NCI-H128 (cell line): Measurements from ENCODE around the gene SIT1.
A peak's percentile ranks its signal among the peaks of the same experiment; 100 is the strongest.
"Not testable (repeated sequence)": the region's sequence is repeated elsewhere in the genome, so short reads cannot be mapped to it uniquely, and the experiment has no call there.

Experiments
- DNase-seq: peaks from one replicate; lab custom pipeline; 2025; ENCODE audit not compliant: unreplicated experiment; lab: John Stamatoyannopoulos, UW

SIT1 gene

DNA sequence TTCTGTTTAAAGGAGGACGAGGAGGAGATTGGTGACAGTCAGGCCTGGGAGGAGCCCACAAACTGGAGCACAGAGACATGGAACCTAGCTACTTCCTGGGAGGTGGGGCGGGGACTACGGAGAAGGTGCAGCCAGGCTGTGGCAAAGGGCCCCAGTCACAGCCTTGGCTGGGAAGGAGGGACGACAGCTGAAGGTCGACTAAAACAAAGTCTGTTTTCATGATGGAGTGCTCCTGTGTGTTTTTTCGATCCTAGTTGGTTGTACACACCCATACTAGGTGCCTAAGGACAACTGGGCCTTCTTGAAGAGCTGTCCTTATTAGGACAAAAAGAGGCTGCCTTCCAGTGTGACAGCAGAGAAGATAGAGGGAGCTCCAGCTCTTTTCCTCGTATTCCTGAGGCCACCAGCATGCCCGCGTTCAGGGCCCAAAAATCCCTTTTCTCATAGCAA, 10.3 kb upstream of the SIT1 start:
- no peak for DNase-seq

DNA sequence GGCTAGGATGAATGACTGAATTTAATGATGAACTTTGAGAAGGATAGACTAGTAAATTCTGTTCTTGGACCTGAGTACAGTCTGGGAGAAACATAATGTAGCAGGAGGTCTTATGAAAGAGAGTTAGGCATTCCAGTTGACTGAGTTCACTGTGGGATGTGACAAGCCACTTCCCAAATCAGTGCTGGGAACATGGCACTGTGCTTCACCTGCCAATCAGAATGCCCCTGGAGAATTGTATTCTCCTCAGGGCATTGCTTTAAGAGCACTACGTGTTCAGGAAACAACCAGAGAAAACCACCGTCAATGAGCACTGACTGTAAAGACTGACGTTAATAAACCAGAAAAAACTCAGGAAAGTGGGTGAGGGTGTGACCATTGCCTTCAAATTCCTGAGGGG, 8.6 kb upstream of the SIT1 start:
- no peak for DNase-seq

DNA sequence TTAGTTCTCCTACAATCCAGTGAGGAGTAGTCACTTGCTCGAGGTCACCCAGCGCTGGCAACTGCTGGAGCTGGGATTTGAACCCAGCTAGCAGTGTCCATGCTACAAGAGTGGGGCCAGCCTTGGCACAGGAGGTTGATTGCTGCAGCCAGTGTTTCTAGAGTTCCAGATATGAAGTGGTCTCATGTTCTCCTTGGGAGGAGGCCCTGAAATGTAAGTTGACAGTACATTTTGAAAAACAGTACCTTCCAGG, 8.2 kb upstream of the SIT1 start:
- no peak for DNase-seq

DNA sequence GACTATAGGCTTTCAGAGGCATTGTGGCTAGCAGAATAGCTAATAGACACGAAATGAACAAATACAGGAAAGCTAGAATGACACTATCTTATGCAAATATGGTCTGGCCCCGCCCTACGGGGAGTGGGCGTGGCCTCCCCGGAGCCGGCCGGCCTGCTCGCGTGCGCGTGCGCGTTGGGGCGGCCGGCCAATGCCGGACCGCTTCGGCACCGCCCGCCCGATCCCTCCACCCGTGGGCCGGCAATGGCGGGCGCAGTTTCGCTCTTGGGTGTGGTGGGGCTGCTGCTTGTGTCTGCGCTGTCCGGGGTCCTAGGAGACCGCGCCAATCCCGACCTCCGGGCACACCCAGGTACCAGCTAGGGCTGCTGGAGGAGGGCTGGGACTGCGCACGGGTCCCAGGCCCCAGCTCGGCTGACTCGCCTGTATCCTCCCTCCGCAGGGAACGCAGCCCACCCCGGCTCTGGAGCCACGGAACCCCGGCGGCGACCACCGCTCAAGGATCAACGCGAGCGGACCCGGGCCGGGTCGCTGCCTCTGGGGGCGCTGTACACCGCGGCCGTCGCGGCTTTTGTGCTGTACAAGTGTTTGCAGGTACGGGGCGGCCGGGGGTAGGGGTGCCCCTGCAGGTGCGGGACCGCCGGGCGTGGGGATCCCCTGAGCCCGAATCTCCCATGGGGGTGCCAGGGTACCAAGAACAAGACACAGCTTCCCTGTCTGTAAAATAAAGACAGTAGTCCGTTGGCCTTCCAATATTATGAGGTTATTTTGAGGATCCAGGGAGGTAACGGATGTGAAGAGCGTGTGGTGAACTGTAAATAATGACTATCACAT, 7.6 kb upstream of the SIT1 start, which contains the start of gene CCDC107:
CCDC107 (plus strand) TSS at position 156 of the 831 bp plus-strand sequence; CDS start at position 244, 88 bp downstream.
- peak; percentile 83 for DNase-seq

DNA sequence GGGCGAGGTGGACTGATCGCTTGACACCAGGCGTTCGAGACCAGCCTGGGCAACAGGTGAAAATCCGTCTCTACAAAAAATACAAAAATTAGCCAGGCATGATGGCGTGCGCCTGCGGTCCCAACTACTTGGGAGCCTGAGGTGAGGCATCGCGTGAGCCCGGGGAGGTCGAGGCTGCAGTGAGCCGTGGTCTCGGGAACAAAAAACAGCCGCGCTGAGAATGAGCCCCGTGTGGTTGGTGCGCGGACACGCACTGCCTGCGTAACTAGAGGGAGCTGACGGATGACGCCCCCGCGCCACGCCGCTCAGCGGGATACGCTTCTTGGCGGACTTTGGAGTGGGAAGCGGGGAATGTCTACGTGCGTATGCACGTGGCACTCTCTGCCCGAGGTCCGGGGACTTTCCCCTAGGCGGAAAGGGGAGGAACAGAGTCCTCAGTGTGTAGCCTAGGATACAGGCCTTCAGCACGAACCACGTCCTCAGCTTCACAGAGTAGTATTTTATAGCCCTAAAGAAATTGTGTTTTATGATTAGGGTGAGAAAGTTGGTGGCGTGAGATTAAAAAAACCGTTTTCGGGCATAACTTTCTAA, 6.9 kb upstream of the SIT1 start, which contains the start of gene RMRP:
RMRP (minus strand) TSS at position 474 of the 591 bp plus-strand sequence.
- DNase-seq, result peak; percentile 98

DNA sequence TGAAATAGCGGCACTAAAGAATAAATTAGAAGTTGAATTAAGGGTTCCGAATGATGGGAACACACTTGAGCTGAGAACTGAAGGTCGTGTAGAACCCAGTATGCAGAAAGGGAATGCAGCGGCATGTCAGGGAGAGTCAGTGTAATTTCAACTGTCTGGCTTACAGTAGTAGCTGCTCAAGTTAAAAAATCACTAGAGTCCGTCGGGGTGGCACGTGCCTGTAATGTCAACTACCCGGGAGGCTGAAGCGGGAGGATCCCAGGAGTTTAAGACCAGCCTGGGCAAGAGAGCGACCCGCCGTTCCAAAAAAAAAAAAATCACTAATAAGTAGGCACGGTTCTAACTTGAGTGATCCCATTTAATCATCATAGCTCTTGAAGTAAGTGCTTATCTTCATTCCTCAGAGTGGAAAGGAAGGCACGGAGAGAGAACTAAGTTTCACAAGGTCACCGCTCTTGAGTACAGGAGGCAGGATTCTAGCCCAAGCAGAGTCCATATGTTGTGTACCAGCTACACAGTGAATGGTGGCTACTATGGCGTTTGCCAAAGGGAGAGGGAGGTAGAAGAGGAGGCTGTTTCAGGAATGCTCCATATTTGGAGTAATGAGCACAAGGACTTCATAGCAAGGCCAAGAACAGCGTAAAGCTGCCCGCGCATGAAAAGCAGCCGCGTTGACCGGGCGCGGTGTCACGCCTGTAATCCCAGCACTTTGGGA, 6.3 kb upstream of the SIT1 start:
- DNase-seq, result no peak

DNA sequence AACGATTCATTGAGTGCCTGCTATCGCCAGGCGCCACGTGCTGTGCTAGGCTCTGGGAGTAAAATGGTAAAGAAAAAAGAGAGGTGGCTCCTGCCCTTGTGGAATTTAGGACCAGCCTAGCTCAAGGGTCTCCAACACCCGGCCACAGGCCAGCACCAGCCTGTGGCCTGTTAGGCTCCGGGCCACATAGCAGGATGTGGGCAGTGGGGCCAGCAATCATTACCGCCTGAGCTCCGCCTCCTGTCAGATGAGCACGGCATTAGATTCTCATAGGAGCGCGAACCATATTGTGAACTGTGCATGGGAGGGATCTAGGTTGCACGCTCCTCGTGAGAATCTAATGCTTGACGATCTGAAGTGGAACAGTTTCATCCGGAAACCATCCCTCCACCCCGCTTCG, 5.6 kb upstream of the SIT1 start:
- DNase-seq, result no peak

DNA sequence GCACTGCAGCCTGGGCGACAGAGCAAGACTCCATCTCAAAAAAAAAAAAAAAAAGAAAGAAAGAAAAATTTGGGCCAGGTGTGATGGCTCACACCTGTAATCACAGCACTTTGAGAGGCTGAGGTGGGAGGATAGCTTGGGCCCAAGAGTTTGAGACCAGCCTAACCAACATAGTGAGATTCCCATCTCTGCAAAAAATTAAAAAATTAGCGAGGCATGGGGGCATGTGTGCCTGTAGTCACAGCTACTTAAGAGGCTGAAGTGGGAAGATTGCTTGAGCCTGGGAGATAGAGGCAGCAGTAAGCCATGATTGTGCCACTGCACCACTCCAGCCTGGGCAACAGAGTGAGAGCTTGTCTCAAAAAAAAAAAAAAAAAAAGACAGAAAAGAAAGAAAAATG, 2.9 kb upstream of the SIT1 start:
- DNase-seq, result no peak

DNA sequence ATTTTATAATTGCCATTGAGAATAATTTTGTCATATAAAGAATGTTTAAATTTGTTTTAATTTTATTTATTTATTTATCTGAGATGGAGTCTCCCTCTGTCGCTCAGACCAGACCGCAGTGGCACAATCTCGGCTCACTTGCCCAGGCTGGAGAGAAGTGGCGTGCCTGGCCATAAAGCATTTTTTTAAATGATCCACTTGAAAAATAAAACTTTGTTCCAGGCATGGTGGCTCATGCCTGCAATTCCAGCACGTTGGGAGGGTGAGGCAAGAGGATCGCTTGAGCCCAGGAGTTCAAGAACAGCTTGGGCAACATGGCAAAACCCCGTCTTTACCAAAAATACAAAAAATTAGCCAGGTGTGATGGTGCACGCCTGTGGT, 2.1 kb upstream of the SIT1 start:
- no peak for DNase-seq

DNA sequence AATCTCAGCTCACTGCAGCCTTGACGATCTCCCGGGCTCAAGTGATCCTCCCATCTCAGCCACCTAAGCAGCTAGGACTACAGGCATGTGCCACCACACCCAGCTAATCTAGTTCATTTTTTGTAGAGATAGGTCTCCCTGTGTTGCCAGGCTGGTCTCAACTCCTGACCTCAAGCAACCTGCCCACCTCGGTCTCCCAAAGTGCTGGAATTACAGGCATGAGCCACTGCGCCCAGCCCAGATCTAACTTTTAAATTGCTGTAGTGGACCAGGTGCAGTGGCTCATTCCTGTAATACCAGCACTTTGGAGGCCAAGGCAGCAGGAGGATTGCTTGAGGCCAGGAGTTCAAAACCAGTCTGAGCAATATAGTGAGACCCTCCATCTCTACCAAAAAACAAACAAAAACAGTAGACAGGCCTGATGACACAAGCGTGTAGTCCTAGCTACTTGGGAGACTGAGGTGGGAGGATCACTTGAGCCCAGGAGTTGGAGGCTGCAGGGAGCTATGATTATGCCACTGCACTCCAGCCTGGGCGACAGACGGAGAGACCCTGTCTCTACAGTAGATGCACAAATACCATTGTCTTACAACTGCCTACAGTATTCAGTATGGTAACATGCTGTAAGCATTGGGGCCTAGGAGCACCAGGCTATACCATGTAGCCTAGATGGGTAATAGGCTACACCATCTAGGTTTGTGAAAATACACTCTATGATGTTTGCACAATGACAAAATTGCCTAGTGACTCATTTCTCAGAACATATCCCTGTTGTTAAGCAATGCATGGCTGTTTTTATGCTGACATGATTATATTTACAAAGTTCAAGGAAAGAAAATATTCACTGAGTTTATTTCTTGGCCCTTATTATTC, 1.5 kb upstream of the SIT1 start:
- no peak for DNase-seq

DNA sequence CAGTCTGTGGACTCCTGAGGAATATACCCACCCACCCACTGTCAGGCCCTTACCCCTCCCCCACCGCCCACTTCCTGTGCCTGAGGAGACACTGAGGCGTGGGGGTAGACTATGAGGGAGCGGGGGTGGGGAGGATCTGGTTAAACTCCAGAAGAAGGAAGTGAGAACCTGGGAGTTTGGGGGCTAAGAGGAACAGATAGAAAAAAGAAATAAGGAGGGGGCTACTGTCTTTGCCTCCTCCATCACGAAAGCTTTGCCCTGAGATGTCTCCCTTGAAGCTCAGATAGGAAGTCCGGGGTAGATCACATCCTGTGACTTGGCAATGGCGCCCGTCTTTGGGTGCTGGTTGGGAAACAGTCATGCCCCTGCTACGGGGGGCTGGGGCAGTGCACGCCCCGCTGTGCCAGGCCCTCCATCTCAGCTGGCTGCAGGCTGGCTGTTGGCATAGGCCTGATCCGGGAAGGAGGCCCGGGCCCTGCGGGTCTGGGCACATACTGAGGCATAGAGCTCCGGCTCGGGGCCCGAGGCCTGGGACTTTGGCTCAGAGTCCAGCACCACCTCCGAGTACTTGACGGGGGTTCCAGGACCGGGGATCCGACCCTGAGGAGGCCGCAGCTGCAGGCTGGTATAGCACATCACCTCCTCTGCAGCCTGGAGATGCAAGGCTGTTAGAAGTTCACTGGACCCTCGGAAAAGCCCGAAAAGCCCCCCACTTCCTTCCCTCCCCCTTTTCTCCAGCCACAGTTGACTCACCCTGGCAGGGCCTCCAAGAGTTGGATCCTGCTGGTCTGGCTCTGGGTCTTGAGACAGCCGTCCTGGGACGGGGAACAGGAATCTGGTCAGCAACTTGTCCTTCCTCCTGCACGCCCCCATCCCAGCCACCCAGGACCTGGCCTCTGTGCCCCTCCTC, 1.0 kb downstream of the SIT1 start:
- no peak for DNase-seq

DNA sequence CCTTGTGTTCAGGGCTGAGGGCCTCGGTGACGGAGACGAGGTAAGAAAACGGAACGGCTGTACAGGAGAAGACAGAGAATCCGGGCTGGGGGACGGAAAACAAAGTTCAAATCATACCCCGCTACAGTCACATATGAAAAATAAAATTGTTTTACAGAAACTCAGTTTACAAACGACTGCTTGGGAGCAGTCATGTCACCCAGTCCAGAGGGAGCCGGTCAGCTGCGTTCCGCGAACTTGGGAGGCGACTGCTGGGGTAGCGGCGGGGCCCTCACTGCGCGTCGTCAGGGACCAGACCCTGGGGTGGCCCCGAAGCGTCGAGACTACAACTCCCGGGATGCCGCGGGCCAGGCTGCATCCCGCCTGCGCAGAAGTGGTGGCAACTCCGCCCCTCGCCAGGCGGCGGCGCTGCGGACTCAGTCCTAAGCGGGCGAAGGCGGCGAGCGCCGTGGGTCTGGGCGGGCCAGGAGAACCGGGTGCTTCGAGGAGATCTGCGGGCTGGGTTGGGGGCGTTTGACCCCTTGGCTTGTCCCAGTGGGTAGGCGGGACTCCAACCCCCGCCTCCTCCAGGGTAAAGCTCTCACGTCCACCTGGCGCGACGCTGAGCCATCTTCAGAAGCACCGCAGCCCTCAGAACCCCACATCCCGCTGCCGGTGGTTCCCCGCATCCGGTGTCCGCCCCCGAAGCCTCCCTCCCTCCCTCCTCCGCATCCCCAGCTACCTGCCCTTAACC, 4.0 kb downstream of the SIT1 start:
- DNase-seq, result peak; percentile 80

DNA sequence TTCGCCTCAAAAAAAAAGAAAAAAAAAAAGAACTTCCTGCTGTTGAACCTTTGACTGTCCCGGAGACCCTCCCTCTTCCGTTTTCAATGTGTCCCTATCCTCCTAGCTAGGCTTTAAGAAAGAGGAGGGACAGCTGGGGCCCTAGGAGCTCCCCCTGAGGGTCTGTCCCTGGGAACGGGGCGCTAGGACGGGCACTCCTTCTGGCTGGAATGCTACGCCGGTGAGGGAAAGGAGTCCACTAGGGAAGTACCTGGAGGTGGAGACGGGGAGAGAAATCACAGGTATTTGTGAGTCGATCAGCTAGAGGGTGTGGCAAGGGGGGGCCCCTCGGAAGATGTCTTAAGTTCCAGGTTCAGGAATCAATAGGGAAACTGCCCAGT, 4.6 kb downstream of the SIT1 start:
- DNase-seq, result peak; percentile 30

DNA sequence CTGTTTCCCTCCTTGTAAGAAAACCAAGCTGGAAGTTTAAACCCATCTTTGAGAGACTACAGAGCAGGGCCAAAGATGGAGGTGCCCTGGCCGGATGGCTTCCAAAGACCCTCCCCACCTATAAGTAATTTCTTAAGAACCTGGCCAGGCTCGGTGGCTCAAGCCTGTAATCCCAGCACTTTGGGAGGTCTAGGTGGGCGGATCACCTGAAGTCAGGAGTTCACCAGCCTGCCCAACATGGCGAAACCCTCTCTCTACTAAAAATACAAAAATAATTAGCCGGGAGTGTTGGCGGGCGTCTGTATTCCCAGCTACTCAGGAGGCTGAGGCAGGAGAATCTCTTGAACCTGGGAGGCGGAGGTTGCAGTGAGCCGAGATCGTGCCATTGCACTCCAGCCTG, 5.0 kb downstream of the SIT1 start:
- not testable (repeated sequence) for DNase-seq

DNA sequence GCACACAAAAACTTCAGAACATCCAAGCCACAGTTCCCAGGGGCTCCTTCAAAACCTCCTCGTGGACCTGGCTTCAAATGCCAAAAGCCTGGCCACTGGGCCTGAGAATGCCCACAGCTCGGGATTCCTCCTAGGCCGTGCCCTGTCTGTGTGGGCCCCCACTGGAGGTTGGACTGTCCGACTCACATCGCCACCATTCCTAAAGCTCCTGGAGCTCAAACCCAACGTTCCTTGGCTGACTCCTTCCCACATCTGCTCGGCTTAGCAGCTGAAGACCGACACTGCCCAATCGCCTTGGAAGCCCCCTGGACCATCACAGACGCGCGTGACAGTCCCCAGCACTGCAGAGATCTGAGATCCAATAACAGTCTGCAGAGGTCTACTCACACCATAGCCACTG, 7.7 kb downstream of the SIT1 start:
- DNase-seq, result no peak

DNA sequence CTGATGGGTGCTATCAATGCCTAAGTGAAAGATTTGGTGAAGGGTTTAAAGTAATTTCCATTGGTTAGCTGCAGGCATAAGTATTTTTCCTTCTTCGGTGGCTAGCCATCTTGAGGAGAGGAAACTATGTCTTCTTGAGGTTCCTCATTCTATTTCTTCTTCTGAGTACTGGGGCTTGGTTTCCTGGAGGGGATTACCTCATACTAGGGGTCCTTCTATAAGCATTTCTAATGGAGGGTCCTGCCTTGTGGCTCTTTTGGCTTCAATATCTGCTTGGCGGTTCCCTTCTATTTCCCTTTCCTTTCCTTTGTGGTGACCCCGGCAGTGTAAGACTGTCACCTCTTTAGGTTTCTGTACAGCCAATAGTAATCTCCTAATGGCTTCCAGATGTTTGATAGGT, 9.3 kb downstream of the SIT1 start:
- not testable (repeated sequence) for DNase-seq

DNA sequence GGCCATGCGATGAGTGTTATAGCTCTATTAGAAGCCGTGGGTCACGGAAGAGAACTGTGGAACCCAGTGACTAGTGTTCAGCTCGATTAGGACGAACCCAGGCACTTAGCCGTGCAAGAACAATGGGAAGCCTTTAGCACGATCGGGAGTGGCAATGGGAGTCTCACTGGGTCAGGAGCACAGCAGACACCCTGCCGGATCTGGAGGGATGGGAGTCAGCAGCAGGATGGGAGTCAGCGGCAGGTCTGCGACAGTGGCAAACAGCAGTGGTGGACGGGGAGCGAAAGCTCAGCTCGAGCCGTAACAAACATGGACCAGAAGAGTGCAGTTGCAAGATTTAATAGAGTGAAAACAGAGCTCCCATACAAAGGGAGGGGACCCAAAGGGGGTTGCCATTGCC, 10.3 kb downstream of the SIT1 start:
- DNase-seq, result not testable (repeated sequence)

DNA sequence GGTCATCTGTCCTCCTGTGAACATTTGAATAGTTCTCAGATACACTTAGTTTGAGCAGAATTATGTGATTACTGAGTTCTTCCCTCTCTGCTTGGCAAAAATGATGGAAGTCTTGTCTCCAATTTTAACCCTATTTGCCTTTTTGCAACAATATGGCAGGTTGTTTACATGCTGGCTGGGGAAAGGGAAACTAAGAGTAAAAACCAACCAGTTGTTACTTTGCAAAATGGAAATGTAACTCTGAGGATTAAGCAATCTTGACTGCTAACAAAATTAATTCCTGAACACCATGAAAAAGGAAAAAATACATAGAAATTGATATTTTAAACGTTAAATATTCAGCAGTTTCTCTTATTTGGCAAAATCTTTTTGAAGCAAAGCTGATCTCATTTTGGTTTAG, 11.1 kb downstream of the SIT1 start:
- no peak for DNase-seq

DNA sequence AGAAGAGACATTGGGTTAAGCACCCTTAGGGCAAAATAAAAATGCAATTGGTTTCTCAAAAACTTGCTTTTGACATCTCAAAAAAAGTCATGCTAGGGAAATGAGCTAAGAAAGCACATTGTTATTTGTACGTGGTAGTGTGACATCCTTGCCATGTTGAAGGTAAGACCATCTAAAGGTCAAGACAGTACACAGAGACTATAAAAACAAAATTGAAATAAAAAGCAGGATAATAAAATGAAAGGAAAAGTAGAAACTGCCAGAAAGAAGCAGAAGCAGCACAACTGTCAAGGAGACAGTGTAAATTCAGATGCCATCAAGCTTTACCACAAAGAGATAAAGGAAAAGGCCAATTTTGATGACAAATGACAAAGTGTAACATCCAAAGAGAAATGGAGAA, 11.5 kb downstream of the SIT1 start:
- DNase-seq, result not testable (repeated sequence)

DNA sequence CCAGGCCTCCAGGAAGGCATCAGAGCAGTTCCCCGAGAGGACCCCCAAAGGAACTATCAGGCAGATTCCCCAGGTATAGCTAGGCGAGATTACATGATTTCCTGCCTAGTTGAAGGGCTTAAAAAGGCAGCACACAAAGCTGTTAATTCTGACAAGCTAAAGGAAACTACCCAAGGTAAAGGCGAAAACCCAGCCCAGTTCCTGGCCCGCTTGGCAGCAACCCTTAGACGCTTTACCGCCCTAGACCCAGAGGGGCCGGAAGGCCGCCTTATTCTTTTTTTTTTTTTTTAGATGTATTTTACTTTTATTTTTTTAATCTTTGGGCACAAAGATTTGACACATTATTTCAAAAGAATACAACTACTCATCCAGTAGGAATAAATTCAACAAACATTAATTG, 12.0 kb downstream of the SIT1 start:
- DNase-seq, result not testable (repeated sequence)
